Measurements from ENCODE around the gene VWDE. TPM values are rescaled to one million over a fixed set of nuclear protein-coding genes. Genes with fewer than 3 reads are reported as not detected.

The VWDE gene
- total and polyA plus RNA-seq, 2 donors (not counting 1 experiment from before 2014, with no cell fraction given) = not detected

- H3K27me3 Mint-ChIP-seq = peaks cover 3% of the 10 kb centered on the region
- POLR2A ChIA-PET = no interaction called here
- no peaks in the 10 kb centered on the region for H4K20me1 ChIP-seq (ENCODE audit: control insufficient read depth, insufficient read depth, low read length, poor library complexity, severe bottlenecking)
- no peak overlapping the region for H3K4me3 ChIP-seq (ENCODE audit: control extremely low read depth in 1 of 5, extremely low read depth in 1 of 5, insufficient read depth in 1 of 5, low read depth in 2 of 5, low read length in 4 of 5)
- H3K9me3 Mint-ChIP-seq (ENCODE audit: insufficient read depth) = no peaks in the 10 kb centered on the region
- no peak overlapping the region for H3K27ac Mint-ChIP-seq
- H3K9me3 ChIP-seq (ENCODE audit: control extremely low read depth in 1 of 3, control insufficient read depth in 2 of 3, insufficient read depth in 1 of 3, low read length in 2 of 3) = no peaks in the 10 kb centered on the region
- H3K36me3 ChIP-seq (replicated peaks in 1 of 2; ENCODE audit: control extremely low read depth in 1 of 2, control insufficient read depth in 1 of 2, extremely low read depth in 1 of 2, insufficient read depth in 2 of 2, low read length in 1 of 2) = no peaks in the 10 kb centered on the region
- ATAC-seq (ENCODE audit: low read depth) (no peak), DNase-seq (no peak)
- H2AFZ ChIP-seq (ENCODE audit: insufficient read depth, low read depth, low read length, poor library complexity, severe bottlenecking) = no peak overlapping the region
- CTCF ChIA-PET = interaction anchor here (1.0 kb wide), 1 partner anchor 221 kb away, joined by 3 read pairs; no protein-coding TSS in a partner anchor
- peaks cover 0 to 2% (median 0%) of the 10 kb centered on the region in 4 experiments for H3K27me3 ChIP-seq (replicated peaks in 1 of 4; ENCODE audit: control extremely low read depth in 1 of 4, control insufficient read depth in 3 of 4, insufficient read depth in 4 of 4, low read length in 3 of 4)
- H3K4me1 Mint-ChIP-seq = no peaks in the 10 kb centered on the region
- no peaks in the 10 kb centered on the region for H3K4me1 ChIP-seq (ENCODE audit: control insufficient read depth in 2 of 2, insufficient read depth in 2 of 2, low read length in 2 of 2)
- intact Hi-C loops (cut with micrococcal nuclease) = no loop called here
- H3K9ac ChIP-seq (ENCODE audit: low read length) = no peak overlapping the region
- no peak overlapping the region for H3K27ac ChIP-seq (ENCODE audit: low read length in 2 of 2)
- TF ChIP-seq CTCF (IDR thresholded peaks at IDR 0.05) = no peak
- TF ChIP-seq EZH2 (IDR thresholded peaks at IDR 0.05; ENCODE audit: borderline replicate concordance, insufficient read depth, low read depth, low read length, poor library complexity, severe bottlenecking) = no peak
- H3K4me2 ChIP-seq (replicated peaks; ENCODE audit: low read depth, low read length, poor library complexity, severe bottlenecking) = no peak overlapping the region
- H3K4me3 Mint-ChIP-seq = no peak overlapping the region
- no peaks in the 10 kb centered on the region for H3K79me2 ChIP-seq (ENCODE audit: control insufficient read depth, insufficient read depth, low read length)
Measured at GRCh38 chr7:12314199-12314598, 89.5 kb downstream of the VWDE start.

GRCh38 chr7:12305502-12305901 is 98.2 kb downstream of the VWDE start:
- Histone ChIP-seq H3K27me3 (replicated peaks in 1 of 4; ENCODE audit: control extremely low read depth in 1 of 4, control insufficient read depth in 3 of 4, insufficient read depth in 4 of 4, low read length in 3 of 4) (peaks cover 0 to 2% (median 0%) of the 10 kb centered on the region in 4 experiments), H3K79me2 (ENCODE audit: control insufficient read depth, insufficient read depth, low read length) (no peaks in the 10 kb centered on the region), H3K27ac (ENCODE audit: low read length in 2 of 2) (no peak overlapping the region), H3K4me2 (replicated peaks; ENCODE audit: low read depth, low read length, poor library complexity, severe bottlenecking) (no peak overlapping the region), H2AFZ (ENCODE audit: insufficient read depth, low read depth, low read length, poor library complexity, severe bottlenecking) (no peak overlapping the region), H3K9me3 (ENCODE audit: control extremely low read depth in 1 of 3, control insufficient read depth in 2 of 3, insufficient read depth in 1 of 3, low read length in 2 of 3) (no peaks in the 10 kb centered on the region), H4K20me1 (ENCODE audit: control insufficient read depth, insufficient read depth, low read length, poor library complexity, severe bottlenecking) (no peaks in the 10 kb centered on the region), H3K4me3 (ENCODE audit: control extremely low read depth in 1 of 5, extremely low read depth in 1 of 5, insufficient read depth in 1 of 5, low read depth in 2 of 5, low read length in 4 of 5) (no peak overlapping the region), H3K9ac (ENCODE audit: low read length) (no peak overlapping the region), H3K4me1 (ENCODE audit: control insufficient read depth in 2 of 2, insufficient read depth in 2 of 2, low read length in 2 of 2) (no peaks in the 10 kb centered on the region), H3K36me3 (replicated peaks in 1 of 2; ENCODE audit: control extremely low read depth in 1 of 2, control insufficient read depth in 1 of 2, extremely low read depth in 1 of 2, insufficient read depth in 2 of 2, low read length in 1 of 2) (no peaks in the 10 kb centered on the region)
- peaks cover 3% of the 10 kb centered on the region for H3K9me3 Mint-ChIP-seq (ENCODE audit: insufficient read depth)
- no peak overlapping the region for H3K4me3 Mint-ChIP-seq
- peaks cover 12% of the 10 kb centered on the region for H3K27me3 Mint-ChIP-seq
- intact Hi-C loops (cut with micrococcal nuclease) = no loop called here
- no peak for ATAC-seq (ENCODE audit: low read depth)
- DNase-seq = no peak
- no peak overlapping the region for H3K27ac Mint-ChIP-seq
- CTCF ChIA-PET = no interaction called here
- no peaks in the 10 kb centered on the region for H3K4me1 Mint-ChIP-seq
- POLR2A ChIA-PET = no interaction called here
- no peak for TF ChIP-seq EZH2 (IDR thresholded peaks at IDR 0.05; ENCODE audit: borderline replicate concordance, insufficient read depth, low read depth, low read length, poor library complexity, severe bottlenecking)
- TF ChIP-seq CTCF (IDR thresholded peaks at IDR 0.05) = no peak

All from B cell (primary cell).